A172 (cell line): ENCODE results near the gene HHIP. TPM values are rescaled to one million over a fixed set of nuclear protein-coding genes. Genes with fewer than 3 reads are reported as not detected.

Source experiments
- DNase-seq: peaks from one replicate; pipeline ENCODE4 v3.0.0-alpha.2; 2015; ENCODE audit warnings: low spot score
- total RNA-seq: library from RNA; depleted of rRNA; stranded (reverse); fragments of >200 nt; shearing (Covaris generic); gene quantifications from 2 replicates; pipeline ENCODE4 v1.2.3, GENCODE V29; 2014

The HHIP gene
- total RNA-seq, 1 experiment from 2014 or later: 0.47 TPM

GRCh38 chr4:144655491-144655890 lies 9.5 kb downstream of the HHIP start:
- DNase-seq: peak; percentile 29

- no peak for DNase-seq
Measured at GRCh38 chr4:144656850-144657249, 10.9 kb downstream of the HHIP start.

GRCh38 chr4:144658015-144658567 lies 12.1 kb downstream of the HHIP start:
- no peak for DNase-seq

GRCh38 chr4:144658903-144659302 lies 12.9 kb downstream of the HHIP start:
- peak; percentile 52 for DNase-seq

DNA sequence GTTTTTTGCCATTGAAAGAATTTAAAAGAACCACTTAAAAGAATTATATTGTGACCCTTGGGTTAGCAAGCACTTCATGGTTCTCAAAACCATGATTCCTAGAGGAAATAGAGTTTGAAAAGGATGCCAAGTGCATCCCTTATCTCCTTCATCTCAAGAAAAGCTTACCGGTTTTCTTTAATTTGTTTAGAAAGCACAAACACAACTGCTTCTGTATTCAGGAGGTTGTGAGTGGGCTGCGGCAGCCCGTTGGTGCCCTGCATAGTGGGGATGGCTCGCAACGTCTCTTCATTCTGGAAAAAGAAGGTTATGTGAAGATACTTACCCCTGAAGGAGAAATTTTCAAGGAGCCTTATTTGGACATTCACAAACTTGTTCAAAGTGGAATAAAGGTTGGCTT lies 13.5 kb downstream of the HHIP start:
- no peak for DNase-seq

GRCh38 chr4:144663834-144664475 lies 18.0 kb downstream of the HHIP start:
- no peak for DNase-seq

- DNase-seq: peak; percentile 80
Measured at GRCh38 chr4:144666539-144667175, 20.7 kb downstream of the HHIP start.

- peak; percentile 21 for DNase-seq
Measured at GRCh38 chr4:144667500-144667899, 21.5 kb downstream of the HHIP start.

DNA sequence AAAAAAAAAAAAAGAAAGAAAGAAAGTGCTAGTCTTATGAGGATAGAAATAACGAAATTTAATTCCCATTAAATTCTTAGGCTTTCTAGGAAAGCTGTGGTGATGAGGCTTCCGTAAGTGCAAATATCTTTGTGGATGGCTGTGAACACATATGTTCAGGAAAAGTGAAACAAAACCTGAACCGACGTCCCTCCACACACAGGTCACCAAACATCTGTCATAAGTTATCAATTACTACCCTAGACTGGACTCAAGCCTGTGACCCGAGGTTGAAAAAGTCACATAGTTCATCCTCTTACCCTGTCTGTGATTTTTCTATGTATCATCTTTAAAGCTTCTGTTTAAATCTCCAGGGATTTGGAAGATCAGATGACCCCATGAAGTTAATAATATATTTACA lies 24.8 kb downstream of the HHIP start:
- DNase-seq: no peak

- no peak for DNase-seq
Measured at GRCh38 chr4:144674711-144675110, 28.8 kb downstream of the HHIP start.

GRCh38 chr4:144681806-144682205 lies 35.9 kb downstream of the HHIP start:
- DNase-seq: no peak

DNA sequence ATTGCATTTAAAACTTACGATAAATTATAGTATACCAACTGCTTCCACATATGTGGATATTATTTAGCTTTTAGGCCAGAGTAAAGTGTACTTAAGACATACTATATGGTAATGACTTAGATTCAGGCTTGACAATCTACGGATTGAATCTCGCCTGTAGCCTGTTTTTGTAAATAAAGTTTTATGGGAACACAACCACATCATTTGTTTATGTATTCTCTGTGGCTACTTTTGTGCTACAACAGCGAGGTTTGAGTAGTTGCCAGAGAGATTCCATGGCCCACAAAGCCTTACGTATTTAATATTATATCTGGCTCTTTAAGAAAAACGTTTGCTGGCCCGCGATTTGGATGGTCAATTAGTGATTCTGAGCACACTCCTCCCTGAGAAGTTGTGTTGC lies 37.6 kb downstream of the HHIP start:
- DNase-seq: no peak

DNA sequence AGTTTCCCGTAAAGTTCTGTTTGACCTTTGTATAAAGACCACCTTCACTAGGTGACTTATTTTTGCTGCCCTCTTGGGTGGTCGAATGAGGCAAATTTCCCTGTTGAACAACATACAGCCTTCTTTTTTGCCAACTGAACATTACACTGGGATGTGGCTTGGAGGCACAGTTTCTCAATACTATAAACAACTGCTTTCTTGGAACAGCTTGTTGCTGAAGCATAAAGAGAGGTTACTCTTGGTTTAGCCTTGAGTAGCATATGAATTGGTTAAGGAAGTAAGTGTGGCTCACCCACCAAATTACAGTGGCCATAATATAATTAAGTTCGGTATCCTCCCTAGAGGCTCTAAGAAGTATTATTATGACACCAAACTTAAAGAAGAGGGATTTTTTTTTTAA lies 40.0 kb downstream of the HHIP start:
- DNase-seq: no peak

- DNase-seq: no peak
Measured at GRCh38 chr4:144686921-144687320, 41.0 kb downstream of the HHIP start.

DNA sequence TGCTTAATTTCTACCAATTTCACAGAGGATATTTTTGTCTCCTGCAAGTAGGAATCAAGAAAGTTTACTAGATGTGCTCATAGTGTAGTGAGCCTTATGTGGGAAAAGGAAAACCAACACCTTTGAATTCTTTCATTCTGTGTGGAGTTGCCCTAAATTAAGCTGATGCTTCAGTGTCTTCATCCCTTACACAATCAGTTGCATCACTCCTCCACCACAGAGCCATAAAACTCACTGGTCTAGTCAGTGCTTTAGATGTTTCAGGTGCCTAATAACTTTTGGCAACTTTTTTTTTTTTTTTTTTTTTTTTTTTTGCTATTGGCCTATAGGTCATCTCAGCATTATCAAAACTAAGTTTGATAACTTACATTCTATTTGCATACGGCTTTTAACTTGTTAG lies 41.5 kb downstream of the HHIP start:
- no peak for DNase-seq

- no peak for DNase-seq
Measured at GRCh38 chr4:144688035-144688569, 42.1 kb downstream of the HHIP start.

DNA sequence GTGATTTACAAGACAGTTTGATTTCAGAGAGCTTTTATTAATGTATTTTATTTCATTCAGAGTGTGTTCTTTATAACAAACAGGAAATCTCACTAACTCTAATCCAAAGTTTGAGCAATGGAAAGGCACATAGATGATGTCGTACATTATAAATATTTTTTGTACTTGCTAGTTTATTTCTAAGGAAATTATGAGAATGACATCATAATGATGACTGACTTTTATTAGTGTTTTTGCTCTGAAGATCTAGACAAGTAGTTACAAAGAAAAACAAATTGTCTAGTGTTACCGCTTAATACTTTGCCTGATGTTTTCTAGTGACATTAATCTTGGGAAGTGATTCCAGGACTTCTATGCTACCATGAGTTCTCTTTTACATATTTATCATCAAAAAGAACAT lies 43.2 kb downstream of the HHIP start:
- DNase-seq: no peak

- no peak for DNase-seq
Measured at GRCh38 chr4:144695721-144696120, 49.8 kb downstream of the HHIP start.

GRCh38 chr4:144696376-144696775 lies 50.4 kb downstream of the HHIP start:
- DNase-seq: no peak

GRCh38 chr4:144699565-144699964 lies 53.6 kb downstream of the HHIP start:
- peak; percentile 37 for DNase-seq

- no peak for DNase-seq
Measured at GRCh38 chr4:144701683-144702233, 55.8 kb downstream of the HHIP start.

DNA sequence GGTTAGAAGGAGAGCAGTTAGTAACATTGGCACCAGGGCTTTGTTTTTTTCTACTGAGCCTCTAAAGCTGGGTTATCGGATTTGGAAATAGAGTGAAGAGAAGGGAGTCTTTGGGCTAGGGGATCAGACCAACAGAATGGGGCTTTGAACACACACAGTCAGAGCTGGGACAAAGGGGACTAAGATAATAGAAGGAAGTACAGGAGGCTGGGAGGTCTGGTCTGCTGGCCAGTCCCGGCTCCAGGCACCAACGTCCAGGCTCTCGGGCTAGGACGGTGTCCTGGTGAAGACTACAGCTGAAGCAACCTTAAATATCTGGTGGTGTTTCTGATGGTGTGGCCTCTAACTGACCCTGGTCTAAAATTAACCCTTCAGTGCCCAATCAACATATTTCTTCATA lies 57.5 kb downstream of the HHIP start:
- DNase-seq: no peak
